Body of pancreas (tissue), 4 donors: ENCODE measurements around the gene D2HGDH. TPM values are rescaled to one million over a fixed set of nuclear protein-coding genes. Genes with fewer than 3 reads are reported as not detected.
"Not testable (repeated sequence)": the region's sequence is repeated elsewhere in the genome, so short reads cannot be mapped to it uniquely, and the experiment has no call there.

Source experiments
- ATAC-seq: fragments of 150-250 bp; one replicate; pipeline ENCODE4 v1.9.1; 2016
- DNase-seq, 4 donors: peaks; one replicate each; pipeline ENCODE4 v3.0.0-alpha.2; 2019
- H3K27ac ChIP-seq, 4 donors: fragments of 200-600 bp; sonication (generic); 1 replicate in 3 of 4; 2 replicates in 1 of 4; pipeline versions ENCODE4 v1.5.1 to v1.6.1; 2016 to 2019; ENCODE audit warnings: mild to moderate bottlenecking in 1 of 4, mixed read lengths in 1 of 4, moderate library complexity in 1 of 4
- H3K27me3 ChIP-seq, 2 donors: fragments of 200-600 bp; sonication (generic); one replicate each; pipeline ENCODE4 v1.6.0; 2016; ENCODE audit warnings: mild to moderate bottlenecking in 1 of 2
- H3K36me3 ChIP-seq, 2 donors: fragments of 200-600 bp; sonication (generic); replicated peaks in 1 of 2; 2 replicates each; pipeline ENCODE4 v1.5.1; 2016; ENCODE audit warnings: low read depth in 2 of 2; ENCODE audit not compliant: insufficient read depth in 1 of 2
- H3K4me1 ChIP-seq: fragments of 200-600 bp; sonication (generic); one replicate; pipeline ENCODE4 v1.6.0; 2016
- H3K4me3 ChIP-seq, 2 donors: fragments of 200-600 bp; sonication (generic); 1 replicate in 1 of 2; 2 replicates in 1 of 2; pipeline ENCODE4 v1.5.1; 2016 to 2019
- H3K9me3 ChIP-seq, 3 donors: fragments of 200-600 bp; sonication (generic); 1 replicate in 2 of 3; 2 replicates in 1 of 3; pipeline ENCODE4 v1.5.1; 2016
- CTCF ChIP-seq, 7 experiments: fragments of 450-650 bp in 4 of 7; fragments of 200-600 bp in 3 of 7; sonication (generic) in 3 of 7; IDR thresholded peaks; one replicate each; pipeline ENCODE4 v1.5.1; 2016 to 2019; ENCODE audit warnings: antibody characterized with exemption in 7 of 7
- POLR2A ChIP-seq, 3 donors: fragments of 450-650 bp; IDR thresholded peaks; one replicate each; pipeline ENCODE4 v1.6.1; 2016; ENCODE audit warnings: antibody characterized with exemption in 3 of 3, mild to moderate bottlenecking in 2 of 3
- WGBS, 2 donors: methylation state at CpG; one replicate each; pipeline ENCODE4 v1.1.5; 2017; 5-methylcytosine and 5-hydroxymethylcytosine counted together
- intact Hi-C: fragments of 100-400 bp; cut with DNase I; formaldehyde crosslinking; loops from one replicate; pipeline ENCODE4 v1.15.1; 2023
- total RNA-seq, 2 donors: library from RNA; depleted of rRNA; stranded (reverse); fragments of >200 nt; gene quantifications; one replicate each; pipeline ENCODE4 v1.1.0, GENCODE V29; 2016

Gene D2HGDH
- total RNA-seq, 2 donors from 2014 or later, result 27.0 to 42.5 TPM

DNA sequence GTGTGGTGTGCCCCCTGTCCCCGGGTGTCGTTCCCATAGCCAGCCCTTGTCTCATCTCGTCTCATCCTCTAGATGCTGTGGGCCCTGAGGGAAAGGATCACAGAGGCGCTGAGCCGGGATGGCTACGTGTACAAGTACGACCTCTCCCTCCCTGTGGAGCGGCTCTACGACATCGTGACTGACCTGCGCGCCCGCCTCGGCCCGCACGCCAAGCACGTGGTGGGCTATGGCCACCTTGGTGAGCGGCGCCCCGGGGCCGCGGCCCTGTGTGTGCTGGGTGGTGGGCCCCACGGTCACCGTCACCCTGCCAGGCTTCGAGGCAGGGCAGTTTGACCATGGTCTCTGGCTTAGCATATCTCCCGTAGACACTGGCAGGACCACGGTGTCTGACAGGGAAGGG, 21.3 kb downstream of the D2HGDH start:
- H3K9me3 ChIP-seq, result peaks cover 0 to 3% (median 0%) of the 10 kb centered on the region in 3 donors
- no peak overlapping the region for H3K4me3 ChIP-seq
- intact Hi-C loops, result no loop called here
- no peaks in the 10 kb centered on the region for H3K4me1 ChIP-seq
- no peak for ATAC-seq
- 96 to 97% methylated on average over 6 to 27 of the region's 27 CpGs for WGBS, 2 donors
- no peak for TF ChIP-seq POLR2A (IDR thresholded peaks at IDR 0.05)
- TF ChIP-seq CTCF (IDR thresholded peaks at IDR 0.05), result no peak
- no peaks in the 10 kb centered on the region for H3K27me3 ChIP-seq
- peaks cover 0 to 6% of the 10 kb centered on the region in 2 donors for H3K36me3 ChIP-seq
- DNase-seq, result no peak
- H3K27ac ChIP-seq, result no peak overlapping the region

- 85 to 89% methylated on average over 20 of the region's 20 CpGs for WGBS, 2 donors
- no peak for ATAC-seq
Measured at GRCh38 chr2:241759067-241759807, 24.8 kb downstream of the D2HGDH start.

DNA sequence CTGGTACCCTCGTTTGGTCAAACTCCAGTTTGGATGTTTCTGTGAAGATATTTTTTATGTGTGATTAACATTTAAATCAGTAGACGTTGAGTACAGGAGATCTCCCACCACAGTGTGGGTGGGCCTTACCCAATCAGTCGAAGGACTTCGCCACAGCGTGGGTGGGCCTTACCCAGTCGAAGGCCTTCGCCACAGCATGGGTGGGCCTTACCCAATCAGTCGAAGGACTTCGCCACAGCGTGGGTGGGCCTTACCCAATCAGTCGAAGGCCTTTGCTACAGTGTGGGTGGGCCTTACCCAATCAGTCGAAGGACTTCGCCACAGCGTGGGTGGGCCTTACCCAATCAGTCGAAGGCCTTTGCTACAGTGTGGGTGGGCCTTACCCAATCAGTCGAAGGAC, 25.5 kb downstream of the D2HGDH start:
- 95 to 100% methylated on average over 4 to 11 of the region's 16 CpGs for WGBS, 2 donors
- intact Hi-C loops, ATAC-seq: not testable (repeated sequence)

More at GRCh38 chr2:241759067-241759807, 24.8 kb downstream of the D2HGDH start:
- no peaks in the 10 kb centered on the region for H3K27me3 ChIP-seq
- H3K27ac ChIP-seq, result no peak overlapping the region
- intact Hi-C loops, result no loop called here
- peaks cover 0 to 3% (median 0%) of the 10 kb centered on the region in 3 donors for H3K9me3 ChIP-seq
- TF ChIP-seq CTCF (IDR thresholded peaks at IDR 0.05) (no peak), POLR2A (IDR thresholded peaks at IDR 0.05) (no peak)
- DNase-seq, result peak in 1 of 4 donors; percentile 1
- H3K4me3 ChIP-seq, result no peak overlapping the region
- peaks cover 0 to 6% of the 10 kb centered on the region in 2 donors for H3K36me3 ChIP-seq
- no peaks in the 10 kb centered on the region for H3K4me1 ChIP-seq

GRCh38 chr2:241760301-241760771, 25.9 kb downstream of the D2HGDH start:
- Histone ChIP-seq H3K4me3 (no peak overlapping the region), H3K27me3 (no peaks in the 10 kb centered on the region), H3K4me1 (no peaks in the 10 kb centered on the region), H3K9me3 (peaks cover 0 to 3% (median 0%) of the 10 kb centered on the region in 3 donors), H3K36me3 (peaks cover 0 to 5% of the 10 kb centered on the region in 2 donors), H3K27ac (no peak overlapping the region)
- ATAC-seq (no peak), DNase-seq (no peak)
- WGBS, 2 donors, result 87 to 100% methylated on average over 4 to 11 of the region's 17 CpGs
- intact Hi-C loops, result no loop called here
- TF ChIP-seq CTCF (IDR thresholded peaks at IDR 0.05) (no peak), POLR2A (IDR thresholded peaks at IDR 0.05) (no peak)

More for the DNA sequence above, 25.5 kb downstream of the D2HGDH start:
- DNase-seq, result peak in 1 of 4 donors; percentile 3
- H3K27me3 ChIP-seq, H3K36me3 ChIP-seq, H3K4me3 ChIP-seq, H3K27ac ChIP-seq, H3K4me1 ChIP-seq, H3K9me3 ChIP-seq: not testable (repeated sequence)

DNA sequence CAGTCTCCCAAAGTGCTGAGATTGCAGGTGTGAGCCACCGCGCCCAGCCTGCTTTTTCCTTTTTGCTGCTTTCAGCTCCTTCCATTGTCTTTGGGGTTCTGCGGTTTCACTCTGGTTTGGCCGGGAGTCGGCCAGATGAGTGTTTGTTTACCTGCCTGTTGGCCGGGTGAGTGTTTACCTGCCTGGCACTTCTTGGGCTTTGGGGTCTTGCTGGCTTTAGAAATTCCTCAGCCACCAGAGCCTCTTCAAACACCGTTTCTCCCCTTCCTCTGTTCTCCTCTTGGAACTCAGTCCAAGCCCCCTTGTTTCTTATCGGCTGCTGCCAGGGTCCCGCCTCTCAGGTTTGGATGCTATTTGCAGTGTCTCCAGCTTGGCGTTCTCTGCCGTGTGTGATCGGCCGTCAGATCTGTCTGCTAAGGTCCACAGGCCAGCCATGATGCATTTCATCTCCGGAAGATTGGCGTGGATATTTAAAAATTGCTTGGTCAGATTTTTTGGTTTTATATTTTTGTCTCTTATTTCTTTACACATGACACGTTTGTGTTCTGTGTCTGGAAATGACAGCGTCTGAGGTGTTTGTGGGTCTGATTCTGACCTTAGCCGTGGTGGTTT, 28.0 kb downstream of the D2HGDH start:
- TF ChIP-seq POLR2A (IDR thresholded peaks at IDR 0.05), result no peak
- no peak for TF ChIP-seq CTCF (IDR thresholded peaks at IDR 0.05)
- WGBS, 2 donors, result 78 to 80% methylated on average over 18 of the region's 18 CpGs
- Histone ChIP-seq H3K4me3 (no peak overlapping the region), H3K9me3 (peaks cover 0 to 3% (median 0%) of the 10 kb centered on the region in 3 donors), H3K27me3 (no peaks in the 10 kb centered on the region), H3K27ac (no peak overlapping the region), H3K36me3 (no peaks in the 10 kb centered on the region), H3K4me1 (no peaks in the 10 kb centered on the region)
- intact Hi-C loops, result no loop called here
- ATAC-seq, result no peak
- peak in 1 of 4 donors; percentile 6 for DNase-seq
